Progenitor cell of endocrine pancreas (in vitro differentiated cells): ENCODE measurements around the gene HS3ST2. TPM values are rescaled to one million over a fixed set of nuclear protein-coding genes. Genes with fewer than 3 reads are reported as not detected.

Experiments
- DNase-seq: peaks from one replicate; pipeline ENCODE4 v3.0.0; 2021; ENCODE audit warnings: low spot score; ENCODE audit not compliant: unreplicated experiment
- H3K27ac Mint-ChIP-seq: 2 replicates; pipeline ENCODE4 v1.8.0; 2021; ENCODE audit warnings: mild to moderate bottlenecking, moderate library complexity, mixed read lengths
- H3K27me3 Mint-ChIP-seq: 2 replicates; pipeline ENCODE4 v1.8.0; 2021; ENCODE audit warnings: mixed read lengths
- H3K36me3 Mint-ChIP-seq: 2 replicates; pipeline ENCODE4 v1.8.0; 2022; ENCODE audit warnings: mixed read lengths; ENCODE audit not compliant: insufficient read depth
- H3K4me1 Mint-ChIP-seq: 2 replicates; pipeline ENCODE4 v1.8.0; 2021; ENCODE audit warnings: low read depth, mixed read lengths
- H3K4me3 Mint-ChIP-seq: 2 replicates; pipeline ENCODE4 v1.8.0; 2021; ENCODE audit warnings: low read depth, mild to moderate bottlenecking, moderate library complexity, mixed read lengths
- H3K9me3 Mint-ChIP-seq: 2 replicates; pipeline ENCODE4 v1.8.0; 2021; ENCODE audit warnings: low read depth, mixed read lengths
- CTCF ChIP-seq: fragments of 200-600 bp; sonication (generic); IDR thresholded peaks from one replicate; pipeline ENCODE4 v1.5.0; 2021; ENCODE audit warnings: antibody characterized with exemption, mild to moderate bottlenecking; ENCODE audit not compliant: unreplicated experiment
- total RNA-seq: library from RNA; stranded (reverse); gene quantifications from 2 replicates; pipeline ENCODE4 v1.2.1, GENCODE V29; 2021

Gene HS3ST2
- total RNA-seq, 1 donor from 2014 or later: not detected

- no peaks in the 10 kb centered on the region for H3K9me3 Mint-ChIP-seq
- no peaks in the 10 kb centered on the region for H3K36me3 Mint-ChIP-seq
- no peak overlapping the region for H3K4me3 Mint-ChIP-seq
- H3K27ac Mint-ChIP-seq: no peak overlapping the region
- DNase-seq: no peak
- H3K4me1 Mint-ChIP-seq: no peaks in the 10 kb centered on the region
- TF ChIP-seq CTCF: no peak
- H3K27me3 Mint-ChIP-seq: peaks cover 14% of the 10 kb centered on the region
These were observed 33.7 kb downstream of the HS3ST2 start for GRCh38 chr16:22847690-22848089.

DNA sequence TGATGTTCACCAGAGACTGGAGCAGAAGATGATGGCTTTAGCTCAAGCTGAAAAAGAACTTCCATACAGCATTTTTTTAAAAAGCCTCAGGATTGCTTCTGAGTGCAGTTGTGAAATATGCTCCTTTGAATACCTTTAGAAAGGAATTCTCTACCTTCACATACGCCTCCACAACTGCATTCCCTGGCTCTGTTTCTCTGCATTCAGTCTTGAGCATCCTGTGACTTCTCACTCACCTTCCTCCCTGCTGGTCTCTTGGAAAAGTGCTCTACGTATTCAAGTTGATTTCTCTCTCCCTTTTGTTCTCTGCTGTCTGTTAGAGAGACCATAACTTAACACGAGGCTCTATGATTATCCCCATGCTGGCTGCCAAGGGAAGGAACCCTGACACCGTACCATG lies 34.5 kb downstream of the HS3ST2 start:
- no peak overlapping the region for H3K4me3 Mint-ChIP-seq
- no peak for DNase-seq
- no peaks in the 10 kb centered on the region for H3K36me3 Mint-ChIP-seq
- no peaks in the 10 kb centered on the region for H3K4me1 Mint-ChIP-seq
- no peaks in the 10 kb centered on the region for H3K9me3 Mint-ChIP-seq
- peaks cover 17% of the 10 kb centered on the region for H3K27me3 Mint-ChIP-seq
- TF ChIP-seq CTCF: no peak
- H3K27ac Mint-ChIP-seq: no peak overlapping the region

- Mint-ChIP-seq H3K36me3 (no peaks in the 10 kb centered on the region), H3K4me3 (no peak overlapping the region), H3K4me1 (no peaks in the 10 kb centered on the region), H3K9me3 (no peaks in the 10 kb centered on the region), H3K27me3 (peaks cover 17% of the 10 kb centered on the region), H3K27ac (no peak overlapping the region)
- TF ChIP-seq CTCF: no peak
- DNase-seq: no peak
These were observed 35.6 kb downstream of the HS3ST2 start for GRCh38 chr16:22849517-22849916.

DNA sequence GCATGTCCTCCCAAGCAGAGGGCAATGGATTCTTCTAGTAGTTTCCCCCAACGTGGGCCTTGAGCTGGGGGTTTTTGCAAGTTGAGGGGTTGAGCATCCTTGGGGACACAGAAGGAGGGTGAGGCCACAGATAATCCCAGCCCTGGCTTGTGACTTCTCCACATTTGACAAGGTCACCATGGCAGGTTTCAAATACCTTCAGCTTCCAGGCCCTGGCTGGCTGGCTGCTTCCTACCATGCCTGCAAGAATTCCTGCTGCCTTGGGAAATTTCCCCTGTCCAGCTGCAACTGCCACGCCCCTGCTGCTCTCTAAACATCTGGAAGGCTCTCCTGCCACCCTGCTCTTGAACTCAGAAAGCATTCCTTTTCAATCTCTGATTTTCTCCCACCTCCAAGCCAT lies 41.3 kb downstream of the HS3ST2 start:
- no peaks in the 10 kb centered on the region for H3K36me3 Mint-ChIP-seq
- peaks cover 9% of the 10 kb centered on the region for H3K27me3 Mint-ChIP-seq
- H3K4me1 Mint-ChIP-seq: no peaks in the 10 kb centered on the region
- no peaks in the 10 kb centered on the region for H3K9me3 Mint-ChIP-seq
- H3K4me3 Mint-ChIP-seq: no peak overlapping the region
- TF ChIP-seq CTCF: no peak
- DNase-seq: no peak
- no peak overlapping the region for H3K27ac Mint-ChIP-seq

DNA sequence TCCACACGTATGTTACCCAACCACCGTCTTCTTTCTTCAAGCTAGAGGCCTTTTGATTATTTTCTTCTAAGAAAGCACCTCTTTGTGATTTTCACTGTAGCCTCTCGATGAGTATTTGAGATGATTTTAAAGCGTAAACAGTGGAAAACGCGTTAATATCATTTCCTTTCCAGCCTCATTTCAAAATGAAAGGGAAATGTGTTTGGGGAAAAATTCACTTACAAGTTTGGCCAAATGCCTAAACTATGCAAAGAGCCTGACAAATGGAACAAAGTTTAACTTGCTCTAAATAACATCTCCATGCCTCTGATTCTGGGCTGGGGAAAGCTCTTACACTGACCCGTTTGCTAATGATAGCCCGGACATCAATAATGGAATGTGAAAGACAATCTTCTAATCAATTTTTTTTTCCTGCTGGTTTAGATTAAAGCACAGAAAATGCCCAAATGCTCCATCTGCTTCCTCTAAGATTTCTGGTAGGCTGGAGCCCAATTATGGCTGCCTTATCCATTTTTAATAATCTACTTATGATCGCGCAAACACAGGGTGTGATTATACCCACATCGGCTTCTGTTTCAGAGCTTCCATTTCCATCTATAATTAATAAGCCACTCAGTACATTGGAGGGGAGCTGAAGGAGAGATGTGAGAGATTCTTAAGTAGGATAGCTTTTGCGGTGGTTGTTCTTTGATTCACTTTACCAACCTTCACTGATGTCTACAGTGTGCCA lies 43.5 kb downstream of the HS3ST2 start:
- Mint-ChIP-seq H3K9me3 (no peaks in the 10 kb centered on the region), H3K4me3 (no peak overlapping the region), H3K27me3 (peaks cover 6% of the 10 kb centered on the region), H3K36me3 (no peaks in the 10 kb centered on the region), H3K27ac (no peak overlapping the region), H3K4me1 (no peaks in the 10 kb centered on the region)
- DNase-seq: no peak
- TF ChIP-seq CTCF: no peak
